H9 (cell line): ENCODE results near the gene INTS6. TPM values are rescaled to one million over a fixed set of nuclear protein-coding genes. Genes with fewer than 3 reads are reported as not detected.

Source experiments
- DNase-seq: peaks from one replicate; pipeline ENCODE4 v3.0.0-alpha.2; 2017
- H2AFZ ChIP-seq: one replicate; pipeline ENCODE4 v1.6.1; 2013; ENCODE audit warnings: mild to moderate bottlenecking, low read length, control low read depth, moderate library complexity
- H2AK5ac ChIP-seq: 2 replicates; pipeline ENCODE4 v1.6.1; 2013; ENCODE audit warnings: low read length, control low read depth, mixed read lengths; ENCODE audit not compliant: insufficient read length
- H2BK120ac ChIP-seq: one replicate; pipeline ENCODE4 v1.6.1; 2013; ENCODE audit warnings: low read depth, mild to moderate bottlenecking, low read length, control low read depth, inconsistent platforms; ENCODE audit not compliant: poor library complexity, severe bottlenecking
- H2BK12ac ChIP-seq: 2 replicates; pipeline ENCODE4 v1.6.1; 2013; ENCODE audit warnings: low read length, control low read depth, mixed read lengths, low read depth; ENCODE audit not compliant: insufficient read length
- H2BK15ac ChIP-seq: 2 replicates; pipeline ENCODE4 v1.6.1; 2013; ENCODE audit warnings: low read depth, low read length, control low read depth
- H2BK20ac ChIP-seq: one replicate; pipeline ENCODE4 v1.6.1; 2013; ENCODE audit warnings: low read depth, mild to moderate bottlenecking, low read length, control low read depth, inconsistent platforms; ENCODE audit not compliant: poor library complexity, severe bottlenecking
- H2BK5ac ChIP-seq: 2 replicates; pipeline ENCODE4 v1.6.1; 2013; ENCODE audit warnings: low read length, control low read depth, mixed read lengths; ENCODE audit not compliant: insufficient read length
- H3K14ac ChIP-seq: 2 replicates; pipeline ENCODE4 v1.6.1; 2013; ENCODE audit warnings: low read length, control low read depth; ENCODE audit not compliant: insufficient read depth
- H3K18ac ChIP-seq: 2 replicates; pipeline ENCODE4 v1.6.1; 2013; ENCODE audit warnings: low read depth, mild to moderate bottlenecking, mixed read lengths, low read length, control low read depth; ENCODE audit not compliant: insufficient read length
- H3K23ac ChIP-seq: 2 replicates; pipeline ENCODE4 v1.6.1; 2013; ENCODE audit warnings: low read length, control low read depth, mixed read lengths, low read depth; ENCODE audit not compliant: insufficient read length
- H3K23me2 ChIP-seq: 2 replicates; pipeline ENCODE4 v1.6.1; 2013; ENCODE audit warnings: low read depth, mild to moderate bottlenecking, mixed read lengths, low read length, control low read depth; ENCODE audit not compliant: insufficient read length, poor library complexity, severe bottlenecking
- H3K27ac ChIP-seq: 2 replicates; pipeline ENCODE4 v1.5.1; 2013; ENCODE audit warnings: low read length, control low read depth, mixed read lengths, low read depth; ENCODE audit not compliant: insufficient read length
- H3K27me3 ChIP-seq: 2 replicates; pipeline ENCODE4 v1.6.1; 2013; ENCODE audit warnings: low read length, control low read depth, inconsistent platforms; ENCODE audit not compliant: insufficient read depth
- H3K4ac ChIP-seq: 2 replicates; pipeline ENCODE4 v1.6.1; 2013; ENCODE audit warnings: low read depth, mild to moderate bottlenecking, control low read depth, inconsistent platforms, low read length, moderate library complexity
- H3K4me1 ChIP-seq: 2 replicates; pipeline ENCODE4 v1.6.1; 2013; ENCODE audit warnings: low read length, control low read depth, inconsistent platforms; ENCODE audit not compliant: insufficient read depth
- H3K4me2 ChIP-seq: 2 replicates; pipeline ENCODE4 v1.6.1; 2013; ENCODE audit warnings: low read length, control low read depth, mixed read lengths; ENCODE audit not compliant: insufficient read length, insufficient read depth
- H3K56ac ChIP-seq: 2 replicates; pipeline ENCODE4 v1.6.1; 2013; ENCODE audit warnings: low read depth, mild to moderate bottlenecking, mixed read lengths, low read length, control low read depth; ENCODE audit not compliant: insufficient read length
- H3K79me1 ChIP-seq: 2 replicates; pipeline ENCODE4 v1.6.1; 2013; ENCODE audit warnings: low read depth, mild to moderate bottlenecking, moderate library complexity, low read length, control low read depth, inconsistent platforms; ENCODE audit not compliant: insufficient read depth, poor library complexity, severe bottlenecking
- H3K79me2 ChIP-seq: 2 replicates; pipeline ENCODE4 v1.6.1; 2013; ENCODE audit warnings: low read length, control low read depth, inconsistent platforms; ENCODE audit not compliant: insufficient read depth
- H3K9ac ChIP-seq: 2 replicates; pipeline ENCODE4 v1.6.1; 2013; ENCODE audit warnings: low read length, control low read depth, mixed read lengths; ENCODE audit not compliant: insufficient read length; ENCODE audit errors: extremely low read depth
- H3K9me3 ChIP-seq: one replicate; pipeline ENCODE4 v1.6.1; 2013; ENCODE audit warnings: low read depth, low read length, inconsistent platforms; ENCODE audit not compliant: control insufficient read depth
- H3T11ph ChIP-seq: one replicate; pipeline ENCODE4 v1.6.1; 2013; ENCODE audit warnings: mild to moderate bottlenecking, low read length, control low read depth, inconsistent platforms
- H4K20me1 ChIP-seq: one replicate; pipeline ENCODE4 v1.6.1; 2013; ENCODE audit not compliant: control insufficient read depth, insufficient read length, insufficient read depth
- H4K5ac ChIP-seq: 2 replicates; pipeline ENCODE4 v1.6.1; 2013; ENCODE audit warnings: low read depth, mild to moderate bottlenecking, mixed read lengths, low read length, control low read depth; ENCODE audit not compliant: insufficient read length
- H4K8ac ChIP-seq: replicated peaks from 2 replicates; pipeline ENCODE4 v1.6.1; 2013; ENCODE audit warnings: low read length, control low read depth, mixed read lengths, low read depth; ENCODE audit not compliant: insufficient read length
- H4K91ac ChIP-seq: 2 replicates; pipeline ENCODE4 v1.6.1; 2013; ENCODE audit warnings: low read depth, mild to moderate bottlenecking, moderate library complexity, mixed read lengths, low read length, control low read depth; ENCODE audit not compliant: insufficient read length
- H3K27ac Mint-ChIP-seq, 3 experiments: 2 replicates in 2 of 3; 3 replicates in 1 of 3; pipeline ENCODE4 v1.8.0; 2020 to 2021; ENCODE audit warnings: mixed read lengths in 3 of 3, mild to moderate bottlenecking in 1 of 3, moderate library complexity in 1 of 3
- H3K27me3 Mint-ChIP-seq: 2 replicates; pipeline ENCODE4 v1.8.0; 2021; ENCODE audit warnings: low read depth, mild to moderate bottlenecking, moderate library complexity, mixed read lengths
- H3K36me3 Mint-ChIP-seq, 3 experiments: 2 replicates in 2 of 3; 3 replicates in 1 of 3; pipeline ENCODE4 v1.8.0; 2020 to 2021; ENCODE audit warnings: low read depth in 3 of 3, mixed read lengths in 3 of 3; ENCODE audit not compliant: insufficient read depth in 1 of 3
- H3K4me1 Mint-ChIP-seq, 2 experiments: 2 replicates each; pipeline ENCODE4 v1.8.0; 2020; ENCODE audit warnings: mixed read lengths in 2 of 2
- H3K4me3 Mint-ChIP-seq, 2 experiments: 2 replicates in 1 of 2; 3 replicates in 1 of 2; pipeline ENCODE4 v1.8.0; 2020 to 2021; ENCODE audit warnings: mild to moderate bottlenecking in 2 of 2, mixed read lengths in 2 of 2, moderate library complexity in 1 of 2
- H3K9me3 Mint-ChIP-seq, 2 experiments: 2 replicates in 1 of 2; 3 replicates in 1 of 2; pipeline ENCODE4 v1.8.0; 2020; ENCODE audit warnings: mild to moderate bottlenecking in 2 of 2, mixed read lengths in 2 of 2, moderate library complexity in 1 of 2
- WGBS: extraction: QIAGEN DNeasy Blood & Tissue Kit; methylation state at CpG from one replicate; pipeline ENCODE4 v1.1.7; 2013; ENCODE audit warnings: missing lambda C conversion rate, low lambda C conversion rate, mixed read lengths; ENCODE audit not compliant: insufficient read length; ENCODE audit errors: extremely low coverage; 5-methylcytosine and 5-hydroxymethylcytosine counted together
- total RNA-seq: library from RNA; stranded (reverse); gene quantifications from 2 replicates; pipeline ENCODE4 v1.2.1, GENCODE V29; 2021
- TF ChIP-seq, protein P1 (sequence below): fragments of 200-600 bp; sonication (generic); conservative IDR thresholded peaks from 3 replicates; pipeline ENCODE4 v1.8.0; 2021; ENCODE audit warnings: antibody characterized with exemption, mild to moderate bottlenecking

The INTS6 gene
- total RNA-seq, 1 experiment from 2014 or later = 61.2 TPM

DNA sequence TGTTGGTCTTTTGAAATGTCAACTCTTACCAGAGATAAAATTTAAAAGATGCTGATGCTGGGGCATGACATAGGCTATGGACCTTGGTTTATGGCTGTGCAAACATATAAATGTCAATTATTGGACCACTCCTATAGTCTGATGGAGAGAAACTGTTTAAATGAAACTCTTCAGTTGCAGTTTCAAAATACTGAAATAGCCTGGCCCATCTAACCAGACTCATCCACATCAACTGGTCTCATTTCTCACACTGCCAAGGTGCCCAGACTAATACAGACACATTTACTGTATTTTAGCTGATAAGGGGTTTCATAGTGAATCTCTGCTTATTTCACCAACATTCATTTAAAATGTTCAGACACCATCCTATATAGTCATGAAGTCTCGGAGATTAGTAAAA, 93.5 kb downstream of the INTS6 start:
- H3K56ac ChIP-seq = no peak overlapping the region
- H3T11ph ChIP-seq = no peak overlapping the region
- H3K4ac ChIP-seq = no peak overlapping the region
- no peak overlapping the region for H2BK20ac ChIP-seq
- H2BK12ac ChIP-seq = no peak overlapping the region
- H3K79me1 ChIP-seq = no peaks in the 10 kb centered on the region
- no peaks in the 10 kb centered on the region for H3K23me2 ChIP-seq
- H3K27me3 ChIP-seq = no peaks in the 10 kb centered on the region
- TF ChIP-seq, protein P1, sequence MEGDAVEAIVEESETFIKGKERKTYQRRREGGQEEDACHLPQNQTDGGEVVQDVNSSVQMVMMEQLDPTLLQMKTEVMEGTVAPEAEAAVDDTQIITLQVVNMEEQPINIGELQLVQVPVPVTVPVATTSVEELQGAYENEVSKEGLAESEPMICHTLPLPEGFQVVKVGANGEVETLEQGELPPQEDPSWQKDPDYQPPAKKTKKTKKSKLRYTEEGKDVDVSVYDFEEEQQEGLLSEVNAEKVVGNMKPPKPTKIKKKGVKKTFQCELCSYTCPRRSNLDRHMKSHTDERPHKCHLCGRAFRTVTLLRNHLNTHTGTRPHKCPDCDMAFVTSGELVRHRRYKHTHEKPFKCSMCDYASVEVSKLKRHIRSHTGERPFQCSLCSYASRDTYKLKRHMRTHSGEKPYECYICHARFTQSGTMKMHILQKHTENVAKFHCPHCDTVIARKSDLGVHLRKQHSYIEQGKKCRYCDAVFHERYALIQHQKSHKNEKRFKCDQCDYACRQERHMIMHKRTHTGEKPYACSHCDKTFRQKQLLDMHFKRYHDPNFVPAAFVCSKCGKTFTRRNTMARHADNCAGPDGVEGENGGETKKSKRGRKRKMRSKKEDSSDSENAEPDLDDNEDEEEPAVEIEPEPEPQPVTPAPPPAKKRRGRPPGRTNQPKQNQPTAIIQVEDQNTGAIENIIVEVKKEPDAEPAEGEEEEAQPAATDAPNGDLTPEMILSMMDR = no peak
- H3K9me3 ChIP-seq = no peaks in the 10 kb centered on the region
- H3K79me2 ChIP-seq = no peaks in the 10 kb centered on the region
- H3K18ac ChIP-seq = no peak overlapping the region
- H3K4me1 ChIP-seq = no peaks in the 10 kb centered on the region; the same call in 1 of the 2 replicates
- H3K27ac Mint-ChIP-seq = no peak overlapping the region
- no peak overlapping the region for H3K14ac ChIP-seq
- no peak for DNase-seq
- no peak overlapping the region for H2BK120ac ChIP-seq
- H4K8ac ChIP-seq = no peak overlapping the region
- peaks cover 1 to 22% (median 8%) of the 10 kb centered on the region in 3 experiments; a peak in 5 of 7 replicates for H3K36me3 Mint-ChIP-seq
- H2BK15ac ChIP-seq = no peak overlapping the region
- H3K4me1 Mint-ChIP-seq = peaks cover 11 to 36% of the 10 kb centered on the region in 2 experiments
- no peak overlapping the region for H2AK5ac ChIP-seq
- no peak overlapping the region for H3K23ac ChIP-seq
- no peaks in the 10 kb centered on the region for H4K20me1 ChIP-seq
- H3K9ac ChIP-seq = no peak overlapping the region
- no peak overlapping the region for H4K5ac ChIP-seq
- WGBS = no CpG with 5 or more reads among the region's 1 CpG
- no peaks in the 10 kb centered on the region for H3K9me3 Mint-ChIP-seq
- H3K4me2 ChIP-seq = no peak overlapping the region
- H4K91ac ChIP-seq = no peak overlapping the region
- H2BK5ac ChIP-seq = no peak overlapping the region
- no peak overlapping the region for H3K4me3 Mint-ChIP-seq
- H3K27me3 Mint-ChIP-seq = no peaks in the 10 kb centered on the region
- no peak overlapping the region for H2AFZ ChIP-seq
- H3K27ac ChIP-seq = no peak overlapping the region
